NCI-H748 (cell line): ENCODE results near the gene KRTAP3-2.
A peak's percentile ranks its signal among the peaks of the same experiment; 100 is the strongest.
"Not testable (repeated sequence)": the region's sequence is repeated elsewhere in the genome, so short reads cannot be mapped to it uniquely, and the experiment has no call there.

Experiments used
- DNase-seq: peaks from one replicate; lab custom pipeline; 2025; ENCODE audit not compliant: unreplicated experiment; lab: John Stamatoyannopoulos, UW

KRTAP3-2 gene

DNA sequence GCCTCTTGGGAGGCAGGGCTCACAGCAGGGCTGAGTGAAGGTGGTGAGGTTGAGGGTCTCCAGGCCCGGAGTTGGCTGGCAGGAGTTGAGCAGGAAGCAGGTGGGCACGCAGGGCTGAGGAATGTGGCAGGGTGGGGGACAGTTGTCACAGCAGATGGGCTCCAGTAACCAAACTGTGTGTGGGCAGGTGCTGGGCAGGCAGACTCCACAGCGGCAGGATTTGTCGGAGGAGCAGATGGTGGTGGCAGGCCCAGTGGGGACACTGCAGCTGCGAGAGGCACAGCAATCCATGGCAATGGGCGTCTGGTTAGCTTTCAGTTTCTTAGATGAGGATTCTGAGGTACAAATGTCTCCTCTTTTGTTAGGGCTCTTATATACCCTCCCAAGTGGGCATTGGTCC lies at the start of gene KRTAP3-2:
Gene KRTAP3-2, minus strand, starts transcription at position 344 of the 400 bp plus-strand sequence. Its CDS starts 53 bp downstream, at position 291.
- peak; percentile 44 for DNase-seq

DNA sequence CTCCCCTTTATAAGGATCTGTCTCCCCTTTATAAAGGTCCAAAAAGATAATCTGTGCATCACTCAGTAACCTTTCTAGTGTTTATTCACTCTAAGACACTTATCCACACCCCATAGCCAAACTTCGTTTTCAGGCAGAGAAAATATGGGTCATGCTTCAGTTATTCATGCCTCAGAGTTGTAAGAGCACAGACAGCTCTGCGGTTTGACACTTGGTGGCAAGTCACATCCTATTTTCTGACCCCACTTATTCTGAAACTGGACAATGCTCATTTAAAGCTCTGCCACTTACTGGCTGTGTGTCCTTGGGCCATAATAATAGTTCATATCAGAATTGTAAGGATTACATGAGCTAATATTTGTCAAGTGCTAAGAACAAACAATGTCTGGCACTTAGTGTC lies 49.4 kb upstream of the KRTAP3-2 start:
- no peak for DNase-seq

DNA sequence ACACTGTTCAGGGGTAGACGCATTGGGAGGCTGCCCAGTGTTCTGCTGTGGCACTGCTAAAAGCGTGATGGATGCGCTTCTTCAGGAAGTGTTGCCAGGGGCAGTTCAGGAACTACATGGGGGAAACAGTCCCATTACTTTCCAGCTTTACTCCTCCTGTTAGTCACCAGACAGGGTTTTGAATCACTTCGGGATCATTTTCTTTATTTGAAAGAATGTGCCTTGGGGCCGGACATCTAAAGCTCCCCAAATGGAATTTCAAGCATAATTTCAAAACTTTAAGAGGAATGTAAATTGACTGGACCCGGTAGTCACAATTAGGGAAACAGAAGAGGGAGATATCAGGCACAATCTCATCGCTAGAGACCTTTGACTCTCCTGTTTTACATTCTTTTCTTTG lies 48.7 kb upstream of the KRTAP3-2 start:
- DNase-seq = no peak

DNA sequence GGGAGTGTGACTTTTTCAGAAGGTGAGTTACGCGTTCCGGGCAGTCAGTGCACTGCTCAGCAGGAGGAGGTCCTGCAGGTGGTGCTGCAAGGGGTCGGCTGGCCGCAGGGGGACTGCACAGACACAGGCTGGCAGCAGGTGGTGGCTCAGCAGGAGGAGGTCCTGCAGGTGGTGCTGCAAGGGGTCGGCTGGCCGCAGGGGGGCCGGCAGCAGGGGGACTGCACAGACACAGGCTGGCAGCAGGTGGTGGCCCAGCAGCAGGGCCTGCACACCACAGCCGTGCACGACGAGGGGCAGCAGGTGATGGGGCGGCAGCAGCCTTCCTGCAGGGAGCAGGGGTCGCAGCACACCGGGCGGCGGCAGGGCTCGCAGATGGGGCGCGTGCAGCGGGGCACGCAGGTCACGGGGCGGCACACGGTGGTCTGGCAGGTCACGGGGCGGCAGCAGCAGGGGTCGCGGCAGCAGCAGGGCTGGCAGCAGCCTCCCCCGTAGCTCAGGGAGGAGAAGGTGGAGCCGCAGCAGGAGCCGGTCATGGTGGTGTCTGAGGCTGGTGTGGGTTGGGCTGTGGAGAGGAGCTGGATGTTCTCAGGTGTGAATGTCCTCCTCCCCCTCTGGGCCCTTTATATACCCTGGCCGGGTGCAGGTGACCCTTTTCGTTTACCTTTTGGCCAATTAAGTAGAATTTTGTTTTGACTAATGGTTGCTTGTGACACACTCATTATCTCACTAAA lies 47.2 kb upstream of the KRTAP3-2 start, which contains the start of gene KRTAP2-1:
Gene KRTAP2-1, minus strand, starts transcription at position 582 of the 731 bp plus-strand sequence. Its CDS starts 49 bp downstream, at position 533.
- DNase-seq = not testable (repeated sequence)

DNA sequence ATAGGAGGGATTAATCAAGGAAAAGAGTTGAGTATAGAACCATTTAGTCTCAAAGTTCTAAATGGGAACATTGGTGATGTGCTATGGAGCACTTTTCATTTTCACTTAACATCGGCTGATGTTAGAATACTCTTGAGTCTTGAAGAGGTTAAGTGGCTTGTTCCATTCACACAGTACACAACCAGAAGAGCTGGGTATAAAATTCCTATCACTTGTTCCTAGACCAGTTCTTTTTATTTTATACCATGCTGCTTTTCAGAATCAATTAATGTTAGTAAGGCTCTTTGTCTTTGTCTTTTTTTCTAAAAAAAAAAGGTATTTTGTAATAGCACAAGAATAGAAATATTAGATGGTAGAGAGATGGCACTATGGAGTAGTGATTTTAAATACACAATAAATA lies 43.2 kb upstream of the KRTAP3-2 start:
- no peak for DNase-seq

DNA sequence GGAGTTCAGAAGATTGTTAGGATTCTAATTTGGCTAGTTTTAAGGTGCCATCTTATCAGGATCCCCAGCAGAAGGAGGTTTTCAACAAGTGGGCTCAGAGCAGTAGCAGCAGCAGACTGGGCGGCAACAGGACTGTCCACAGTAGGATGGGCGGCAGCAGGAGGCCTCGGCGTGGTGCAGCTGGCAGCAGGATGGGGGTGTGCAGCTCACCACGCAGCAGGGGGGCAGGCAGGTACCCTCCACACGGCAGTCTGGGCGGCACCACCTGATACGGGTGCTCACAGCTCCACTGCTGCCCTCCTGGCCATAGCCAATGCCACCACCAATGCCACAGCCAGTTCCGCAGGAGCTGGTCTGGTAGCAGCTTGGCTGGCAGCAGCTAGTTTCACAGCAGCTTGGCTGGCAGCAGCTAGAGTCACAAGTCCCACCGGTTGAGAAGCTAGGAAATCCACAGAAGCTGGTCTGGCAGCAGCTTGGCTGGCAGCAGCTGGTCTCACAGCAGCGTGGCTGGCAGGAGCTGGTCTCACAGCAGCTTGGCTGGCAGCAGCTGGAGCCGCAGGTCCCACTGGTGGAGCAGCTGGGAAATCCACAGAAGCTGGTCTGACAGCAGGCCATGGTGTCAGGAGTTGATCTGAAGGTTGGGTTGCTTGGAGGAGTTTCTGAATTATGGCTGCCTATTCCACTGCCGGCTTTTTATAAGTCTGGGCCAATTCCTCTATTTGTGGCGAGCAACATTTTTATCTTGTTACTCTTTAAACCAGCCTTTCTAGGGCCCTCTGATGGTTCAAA lies 41.3 kb upstream of the KRTAP3-2 start, which contains the start of gene KRTAP1-1:
Gene KRTAP1-1, minus strand, starts transcription at position 668 of the 789 bp plus-strand sequence. Its CDS starts 53 bp downstream, at position 615.
- peak; percentile 41 for DNase-seq

DNA sequence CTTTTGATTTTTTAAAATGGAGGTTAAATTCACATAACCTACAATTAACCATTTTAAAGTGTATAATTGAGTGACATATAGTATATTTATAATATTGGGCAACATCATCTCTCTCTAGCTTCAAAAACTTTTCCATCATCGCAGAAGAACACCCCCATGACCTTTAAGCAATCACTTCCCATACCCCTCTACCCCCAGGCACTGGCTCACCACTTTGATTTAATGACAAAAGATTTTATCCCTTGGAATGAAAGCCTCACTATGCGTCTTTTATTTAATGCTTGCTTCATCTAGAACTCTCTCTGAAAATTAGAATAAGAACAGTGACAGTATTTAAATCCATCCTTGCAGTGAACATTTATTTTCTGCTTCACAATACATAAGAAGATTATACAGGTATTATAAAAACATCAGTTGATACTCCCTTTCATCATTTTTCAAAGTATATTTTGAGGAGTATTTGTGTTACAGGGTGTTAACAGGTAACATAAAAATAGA lies 38.2 kb upstream of the KRTAP3-2 start:
- DNase-seq = no peak

DNA sequence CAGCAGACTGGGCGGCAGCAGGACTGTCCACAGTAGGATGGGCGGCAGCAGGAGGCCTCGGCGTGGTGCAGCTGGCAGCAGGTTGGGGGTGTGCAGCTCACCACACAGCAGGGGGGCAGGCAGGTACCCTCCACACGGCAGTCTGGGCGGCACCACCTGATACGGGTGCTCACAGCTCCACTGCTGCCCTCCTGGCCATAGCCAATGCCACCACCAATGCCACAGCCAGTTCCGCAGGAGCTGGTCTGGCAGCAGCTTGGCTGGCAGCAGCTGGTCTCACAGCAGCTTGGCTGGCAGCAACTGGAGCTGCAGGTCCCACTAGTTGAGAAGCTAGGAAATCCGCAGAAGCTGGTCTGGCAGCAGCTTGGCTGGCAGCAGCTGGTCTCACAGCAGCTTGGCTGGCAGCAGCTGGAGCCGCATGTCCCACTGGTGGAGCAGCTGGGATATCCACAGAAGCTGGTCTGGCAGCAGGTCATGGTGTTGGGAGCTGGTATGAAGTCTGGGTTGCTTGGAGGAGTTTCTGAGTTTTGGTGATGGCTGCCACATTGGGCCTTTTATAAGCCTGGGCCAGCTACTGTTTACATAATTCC lies 34.7 kb upstream of the KRTAP3-2 start, which contains the start of gene KRTAP1-3:
Gene KRTAP1-3, minus strand, starts transcription at position 529 of the 590 bp plus-strand sequence. Its CDS starts 53 bp downstream, at position 476.
- DNase-seq = peak; percentile 92

DNA sequence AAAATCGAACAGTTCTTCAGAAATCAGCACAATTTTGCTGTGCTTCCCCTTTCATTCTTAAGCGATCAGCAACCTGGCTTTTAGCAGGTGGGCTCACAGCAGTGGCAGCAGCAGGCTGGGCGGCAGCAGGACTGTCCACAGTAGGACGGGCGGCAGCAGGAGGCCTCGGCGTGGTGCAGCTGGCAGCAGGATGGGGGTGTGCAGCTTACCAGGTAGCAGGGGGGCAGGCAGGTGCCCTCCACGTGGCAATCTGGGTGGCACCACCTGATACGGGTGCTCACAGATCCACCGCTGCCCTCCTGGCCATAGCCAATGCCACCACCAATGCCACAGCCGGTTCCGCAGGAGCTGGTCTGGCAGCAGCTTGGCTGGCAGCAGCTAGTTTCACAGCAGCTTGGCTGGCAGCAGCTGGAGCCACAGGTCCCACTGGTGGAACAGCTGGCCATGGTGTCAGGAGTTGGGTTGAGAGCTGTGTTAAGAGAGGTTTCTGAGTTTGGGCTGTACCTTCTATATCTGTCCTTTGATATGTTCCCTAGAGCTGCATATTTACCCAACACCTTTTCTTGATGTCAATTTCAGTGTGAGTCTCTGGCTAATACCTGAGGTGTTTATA lies 30.0 kb upstream of the KRTAP3-2 start, which contains the start of gene KRTAP1-4:
Gene KRTAP1-4, minus strand, starts transcription at position 563 of the 613 bp plus-strand sequence. Its CDS starts 117 bp downstream, at position 446.
- no peak for DNase-seq

DNA sequence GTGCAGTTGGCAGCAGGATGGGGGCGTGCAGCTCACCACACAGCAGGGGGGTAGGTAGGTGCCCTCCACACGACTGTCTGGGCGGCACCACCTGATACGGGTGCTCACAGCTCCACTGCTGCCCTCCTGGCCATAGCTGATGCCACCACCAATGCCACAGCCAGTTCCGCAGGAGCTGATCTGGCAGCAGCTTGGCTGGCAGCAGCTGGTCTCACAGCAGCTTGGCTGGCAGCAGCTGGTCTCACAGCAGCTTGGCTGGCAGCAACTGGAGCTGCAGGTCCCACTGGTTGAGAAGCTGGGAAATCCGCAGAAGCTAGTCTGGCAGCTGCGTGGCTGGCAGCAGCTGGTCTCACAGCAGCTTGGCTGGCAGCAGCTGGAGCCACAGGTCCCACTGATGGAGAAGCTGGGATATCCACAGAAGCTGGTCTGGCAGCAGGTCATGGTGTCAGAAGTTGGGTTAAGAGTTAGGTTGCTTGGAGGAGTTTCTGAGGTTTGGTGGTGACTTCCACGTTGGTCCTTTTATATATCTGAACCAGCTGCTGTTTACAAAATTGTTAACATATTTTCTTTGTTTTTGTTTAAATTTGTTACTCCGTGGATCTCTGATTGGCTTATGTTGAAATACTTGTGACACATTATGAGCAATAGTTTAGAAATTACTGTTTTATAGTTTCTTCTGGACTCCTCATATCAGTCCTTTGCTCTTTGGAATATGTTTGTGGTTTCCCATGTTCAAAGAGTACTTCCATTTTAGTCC lies 27.2 kb upstream of the KRTAP3-2 start, which contains the start of gene KRTAP1-5:
Gene KRTAP1-5, minus strand, starts transcription at position 494 of the 757 bp plus-strand sequence. Its CDS starts 53 bp downstream, at position 441.
- DNase-seq = no peak

DNA sequence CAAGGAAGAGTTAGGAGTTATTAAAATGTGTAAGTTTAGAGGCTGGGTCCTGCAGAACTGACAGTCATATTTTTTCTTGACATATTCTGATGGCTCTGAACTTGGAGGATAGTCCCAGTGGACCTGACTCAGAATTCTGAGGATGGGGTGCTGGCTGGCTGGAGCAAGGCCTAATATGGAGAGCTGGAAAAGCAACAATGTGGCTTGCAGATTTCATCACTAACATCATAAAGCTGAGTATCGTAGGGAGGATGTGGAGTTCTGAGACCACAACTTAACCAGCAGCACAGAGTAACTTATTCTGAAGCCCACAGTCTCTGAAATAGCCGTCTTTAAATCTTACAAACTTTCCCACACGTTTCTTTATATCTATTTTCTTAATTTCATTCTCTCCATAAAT lies 25.0 kb upstream of the KRTAP3-2 start:
- no peak for DNase-seq

DNA sequence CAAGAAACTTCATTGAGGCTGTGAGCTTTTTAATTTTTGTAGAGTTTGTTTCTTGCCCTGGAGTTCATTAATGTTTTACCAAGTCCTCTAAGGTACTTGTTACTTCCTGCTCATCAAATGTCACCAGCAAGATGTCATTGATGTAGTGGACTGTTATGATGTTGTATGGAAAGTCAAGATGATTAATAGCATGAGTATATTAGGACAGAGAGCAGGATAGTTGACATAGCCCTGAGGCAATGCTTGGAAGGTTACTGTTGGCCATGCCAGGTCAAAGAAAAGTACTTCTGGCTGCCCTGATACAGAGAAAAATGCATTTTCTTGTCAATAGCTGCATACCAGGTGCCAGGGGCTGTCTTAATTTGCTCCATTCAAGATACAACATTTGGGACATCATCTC lies 20.6 kb upstream of the KRTAP3-2 start:
- DNase-seq = peak; percentile 61

DNA sequence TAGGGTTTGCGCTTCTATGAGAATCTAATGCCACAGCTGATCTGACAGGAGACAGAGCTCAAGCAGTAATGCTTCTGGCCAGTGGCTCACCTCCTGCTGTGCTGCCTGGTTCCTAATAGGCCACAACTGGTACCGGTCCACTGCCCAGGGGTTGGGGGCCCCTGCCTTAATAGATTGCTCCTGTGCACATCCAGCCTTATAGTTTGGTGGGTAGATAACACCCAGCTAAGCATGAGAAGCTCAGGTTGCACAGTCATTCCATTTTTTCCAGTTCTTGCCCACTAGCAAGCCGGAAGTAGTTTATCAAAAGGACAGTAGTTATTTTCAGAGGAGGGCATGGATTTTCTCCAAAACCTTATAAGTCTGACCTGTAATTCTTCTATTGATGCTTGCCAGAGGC lies 19.7 kb upstream of the KRTAP3-2 start:
- no peak for DNase-seq

DNA sequence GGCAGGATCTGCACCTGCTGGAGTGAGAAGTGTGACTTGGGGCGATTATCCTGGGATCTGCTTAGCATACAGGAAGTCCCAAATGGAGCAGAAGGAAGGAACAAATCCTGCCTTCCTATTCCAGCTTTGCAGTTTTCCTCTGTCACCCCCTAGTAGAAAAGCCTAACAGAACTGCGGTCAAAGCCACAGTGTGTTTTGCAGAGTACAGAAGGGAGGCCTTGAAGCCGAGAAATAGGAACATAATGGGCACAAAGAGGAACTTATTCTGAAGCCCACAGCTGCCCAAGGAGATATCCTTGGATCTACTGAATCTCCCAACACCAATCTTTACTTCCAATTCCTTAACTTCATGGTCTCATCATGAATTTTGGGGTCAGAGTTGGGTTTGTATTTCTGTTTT lies 18.8 kb upstream of the KRTAP3-2 start:
- DNase-seq = no peak

DNA sequence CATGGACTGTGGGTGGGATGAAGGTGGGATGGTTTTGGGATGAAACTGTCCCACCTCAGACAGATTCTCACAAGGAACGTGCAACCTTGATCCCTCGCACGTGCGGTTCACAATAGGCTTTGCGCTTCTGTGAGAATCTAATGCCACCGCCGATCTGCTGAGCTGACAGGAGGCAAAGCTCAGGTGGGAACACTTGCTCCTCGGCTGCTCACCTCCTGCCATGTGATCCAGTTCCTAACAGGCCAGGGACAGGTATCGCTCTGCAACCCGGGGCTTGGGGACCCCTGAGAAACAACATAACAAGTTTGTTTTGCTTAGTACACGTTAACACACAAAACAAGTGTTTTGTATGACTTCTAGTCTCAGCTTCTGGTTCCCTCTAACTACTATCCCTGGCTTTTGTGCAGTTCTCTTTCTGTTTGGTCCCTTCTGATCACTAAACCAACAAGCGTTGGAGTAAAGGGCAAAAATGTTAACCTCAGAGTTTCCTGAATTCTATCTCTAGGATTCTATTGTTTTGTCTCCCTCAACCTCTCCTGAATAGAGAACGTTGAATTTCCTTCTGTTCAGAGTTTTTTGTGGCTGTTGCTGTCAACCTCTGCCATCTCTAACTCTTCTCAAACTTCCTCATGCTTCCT lies 17.0 kb upstream of the KRTAP3-2 start:
- DNase-seq = no peak

DNA sequence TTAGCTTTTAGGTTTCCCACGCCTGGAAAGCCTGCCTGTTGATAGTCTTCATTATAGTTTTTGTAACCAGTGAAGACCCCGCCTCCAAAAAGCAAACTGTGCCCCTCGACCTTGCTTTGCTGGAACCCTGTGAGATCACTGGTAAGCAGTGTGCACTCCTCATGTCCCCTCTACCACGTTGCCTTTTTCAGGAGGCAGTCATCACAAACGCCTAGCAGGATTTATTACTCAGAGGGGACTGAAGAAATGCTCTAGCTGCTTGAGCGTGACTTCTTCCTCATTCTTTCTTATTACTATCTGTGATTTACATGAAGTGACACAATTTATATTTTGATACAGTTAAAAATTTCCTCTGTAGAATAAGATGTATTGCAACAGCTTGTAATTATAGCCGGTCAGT lies 15.7 kb upstream of the KRTAP3-2 start:
- no peak for DNase-seq

DNA sequence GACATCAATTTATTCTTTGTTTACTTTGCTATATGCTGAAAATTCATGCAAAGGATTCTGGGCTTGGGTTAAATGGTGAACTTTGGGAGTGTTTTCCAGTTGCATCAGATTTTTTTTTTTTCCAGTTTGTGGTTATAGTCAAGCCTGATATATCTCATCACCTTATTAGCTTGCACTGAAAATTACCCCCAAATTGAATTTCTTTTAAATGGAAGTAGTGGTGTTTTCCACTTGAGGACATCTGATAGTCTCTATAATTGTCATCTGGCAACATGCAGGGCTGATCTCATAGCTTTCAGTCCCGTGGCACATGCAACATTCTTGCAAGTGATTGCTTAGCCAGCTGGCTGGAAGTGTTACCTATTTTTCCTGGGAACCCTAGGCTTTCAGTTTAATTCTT lies 13.9 kb upstream of the KRTAP3-2 start:
- peak; percentile 46 for DNase-seq

DNA sequence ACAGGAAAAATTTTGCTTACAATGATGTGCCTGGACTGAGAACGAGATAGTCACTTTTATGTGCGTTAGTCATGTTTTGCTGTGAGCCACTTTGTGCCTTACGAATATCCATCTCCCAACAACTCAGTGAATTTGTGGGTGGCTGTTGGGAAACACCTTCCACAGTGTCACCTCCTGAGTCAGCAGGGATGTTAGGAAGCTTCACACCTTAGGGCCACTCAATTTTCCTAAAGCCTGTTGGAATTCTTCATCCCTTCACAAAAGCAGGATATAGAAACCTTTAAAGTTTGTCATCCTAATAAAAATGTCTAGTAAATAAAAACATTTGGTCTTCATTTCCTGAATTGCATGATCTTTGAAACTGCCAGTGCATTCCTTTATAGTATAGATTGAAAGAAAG lies 13.5 kb upstream of the KRTAP3-2 start:
- no peak for DNase-seq
